Glutamatergic neuron (in vitro differentiated cells): ENCODE results near the gene CHPF. TPM values are rescaled to one million over a fixed set of nuclear protein-coding genes. Genes with fewer than 3 reads are reported as not detected.

Experiments used
- DNase-seq: peaks from one replicate; pipeline ENCODE4 v3.0.0; 2022
- H3K27ac Mint-ChIP-seq: one replicate; pipeline ENCODE4 v1.8.0; 2020; ENCODE audit warnings: mild to moderate bottlenecking, mixed read lengths, inconsistent platforms; ENCODE audit not compliant: unreplicated experiment
- H3K27me3 Mint-ChIP-seq: one replicate; pipeline ENCODE4 v1.8.0; 2020; ENCODE audit warnings: mild to moderate bottlenecking, moderate library complexity, mixed read lengths, inconsistent platforms; ENCODE audit not compliant: unreplicated experiment
- H3K36me3 Mint-ChIP-seq: one replicate; pipeline ENCODE4 v1.8.0; 2020; ENCODE audit warnings: mild to moderate bottlenecking, mixed read lengths, inconsistent platforms; ENCODE audit not compliant: unreplicated experiment
- H3K4me1 Mint-ChIP-seq: one replicate; pipeline ENCODE4 v1.8.0; 2020; ENCODE audit warnings: mild to moderate bottlenecking, low read depth, mixed read lengths, inconsistent platforms; ENCODE audit not compliant: unreplicated experiment
- H3K4me3 Mint-ChIP-seq: one replicate; pipeline ENCODE4 v1.8.0; 2020; ENCODE audit warnings: mild to moderate bottlenecking, mixed read lengths, inconsistent platforms; ENCODE audit not compliant: unreplicated experiment
- H3K9me3 Mint-ChIP-seq: one replicate; pipeline ENCODE4 v1.8.0; 2020; ENCODE audit warnings: mild to moderate bottlenecking, moderate library complexity, mixed read lengths, inconsistent platforms; ENCODE audit not compliant: unreplicated experiment
- CTCF ChIP-seq: fragments of 200-600 bp; sonication (generic); IDR thresholded peaks from one replicate; pipeline ENCODE4 v1.5.0; 2021; ENCODE audit not compliant: partially characterized antibody, unreplicated experiment
- long read RNA-seq: library from polyadenylated mRNA; unstranded; transcript quantifications from one replicate; pipeline ENCODE4 v2.0.0, GENCODE V29; 2020; ENCODE audit not compliant: unreplicated experiment
- total RNA-seq: library from RNA; stranded (reverse); fragmentation: NEBNext Ultra II Directional; extraction: Animal tissue kit (Norgen Biotek cat#: 25700); gene quantifications from one replicate; pipeline ENCODE4 v1.2.1, GENCODE V29; 2021; ENCODE audit not compliant: unreplicated experiment

Gene CHPF
- 31.1 TPM for total RNA-seq
- long read RNA-seq, transcript CHPF-202 (2 exons, 1,079 nt) = major isoform, 7 of 13 reads
- long read RNA-seq, partial matches to known transcripts = 2 of 13 reads
- long read RNA-seq, other reads (novel, unspliced or antisense) = 2 of 13 reads

- H3K36me3 Mint-ChIP-seq = peaks cover 19% of the 10 kb centered on the region
- peaks cover 26% of the 10 kb centered on the region for H3K9me3 Mint-ChIP-seq
- H3K27ac Mint-ChIP-seq = peak within 1 kb of the TSS; percentile 95
- peak; percentile 98 for DNase-seq
- H3K4me1 Mint-ChIP-seq = peaks cover 24% of the 10 kb centered on the region
- peaks cover 18% of the 10 kb centered on the region for H3K27me3 Mint-ChIP-seq
- H3K4me3 Mint-ChIP-seq = peak within 1 kb of the TSS; percentile 99
- no peak for TF ChIP-seq CTCF
Observed at GRCh38 chr2:219543596-219544358, at the start of gene CHPF, which contains the start of gene TMEM198. Gene CHPF, minus strand, starts transcription at chr2:219543809. Its CDS starts 271 bp downstream, at chr2:219543538. Gene TMEM198, plus strand, starts transcription at chr2:219544028. Its CDS starts 700 bp downstream, at chr2:219544728.

- Mint-ChIP-seq H3K27ac (no peak overlapping the region), H3K9me3 (no peaks in the 10 kb centered on the region), H3K4me3 (no peak overlapping the region), H3K36me3 (no peaks in the 10 kb centered on the region), H3K27me3 (peaks cover 5% of the 10 kb centered on the region), H3K4me1 (peaks cover 2% of the 10 kb centered on the region)
- no peak for DNase-seq
- TF ChIP-seq CTCF = no peak
Observed at GRCh38 chr2:219593154-219593553, 49.5 kb upstream of the CHPF start.

- Mint-ChIP-seq H3K36me3 (no peaks in the 10 kb centered on the region), H3K4me3 (no peak overlapping the region), H3K9me3 (no peaks in the 10 kb centered on the region), H3K4me1 (peaks cover 2% of the 10 kb centered on the region), H3K27ac (no peak overlapping the region), H3K27me3 (peaks cover 5% of the 10 kb centered on the region)
- no peak for TF ChIP-seq CTCF
- no peak for DNase-seq
Observed at GRCh38 chr2:219592736-219593135, 49.1 kb upstream of the CHPF start.

- DNase-seq = no peak
- Mint-ChIP-seq H3K4me1 (no peaks in the 10 kb centered on the region), H3K4me3 (no peak overlapping the region), H3K27ac (no peak overlapping the region), H3K27me3 (peaks cover 5% of the 10 kb centered on the region), H3K36me3 (no peaks in the 10 kb centered on the region), H3K9me3 (no peaks in the 10 kb centered on the region)
- no peak for TF ChIP-seq CTCF
Observed at GRCh38 chr2:219591091-219591490, 47.5 kb upstream of the CHPF start.

DNA sequence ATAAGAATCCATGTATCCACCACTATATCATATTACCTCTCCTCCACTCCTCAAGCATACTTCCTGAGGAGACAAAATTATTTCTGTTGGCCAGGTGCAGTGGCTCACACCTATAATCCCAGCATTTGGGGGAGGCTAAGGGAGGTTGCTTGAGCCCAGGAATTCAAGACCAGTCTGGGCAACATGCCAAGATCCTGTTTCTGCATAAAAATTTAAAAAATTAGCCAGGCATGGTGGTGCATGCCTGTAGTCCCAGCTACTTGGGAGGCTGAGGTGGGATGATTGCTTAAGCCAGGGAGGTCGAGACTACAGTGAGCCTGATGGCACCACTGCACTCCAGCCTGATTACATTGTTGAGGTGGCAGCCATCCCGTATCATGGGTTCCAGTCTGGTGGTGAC, 37.7 kb upstream of the CHPF start:
- H3K4me1 Mint-ChIP-seq = peaks cover 10% of the 10 kb centered on the region
- H3K4me3 Mint-ChIP-seq = no peak overlapping the region
- peaks cover 4% of the 10 kb centered on the region for H3K27me3 Mint-ChIP-seq
- DNase-seq = no peak
- no peak for TF ChIP-seq CTCF
- H3K27ac Mint-ChIP-seq = no peak overlapping the region
- peaks cover 3% of the 10 kb centered on the region for H3K9me3 Mint-ChIP-seq
- H3K36me3 Mint-ChIP-seq = no peaks in the 10 kb centered on the region
